Activated naive CD4-positive, alpha-beta T cell treated with anti-CD3 and anti-CD28 coated beads, Interleukin-2, amount 10 ng/mL, durations not matched to agents 7 days and 5 days (primary cell): Measurements from ENCODE around the gene ETFBKMT.
"Not testable (repeated sequence)": the region's sequence is repeated elsewhere in the genome, so short reads cannot be mapped to it uniquely, and the experiment has no call there.

Experiments used
- CTCF ChIA-PET: fragments of 350-600 bp; sonication (Branson Sonifier 250); formaldehyde crosslinking; loops from one replicate; lab custom pipeline; 2021; ENCODE audit warnings: antibody characterized with exemption; lab: Charles Lee
- DNase-seq: peaks from one replicate; pipeline ENCODE4 v3.0.0-alpha.2; 2020
- H3K27ac Mint-ChIP-seq: one replicate; pipeline ENCODE4 v1.8.0; 2021; ENCODE audit warnings: mild to moderate bottlenecking, moderate library complexity, mixed read lengths
- H3K27me3 Mint-ChIP-seq: one replicate; pipeline ENCODE4 v1.8.0; 2021; ENCODE audit warnings: mild to moderate bottlenecking, mixed read lengths
- H3K36me3 Mint-ChIP-seq: one replicate; pipeline ENCODE4 v1.8.0; 2021; ENCODE audit warnings: mixed read lengths
- H3K4me1 Mint-ChIP-seq: one replicate; pipeline ENCODE4 v1.8.0; 2021; ENCODE audit warnings: mixed read lengths
- H3K4me3 Mint-ChIP-seq: one replicate; pipeline ENCODE4 v1.8.0; 2021; ENCODE audit warnings: mild to moderate bottlenecking, moderate library complexity, mixed read lengths
- H3K9me3 Mint-ChIP-seq: one replicate; pipeline ENCODE4 v1.8.0; 2021; ENCODE audit warnings: mixed read lengths

ETFBKMT gene

DNA sequence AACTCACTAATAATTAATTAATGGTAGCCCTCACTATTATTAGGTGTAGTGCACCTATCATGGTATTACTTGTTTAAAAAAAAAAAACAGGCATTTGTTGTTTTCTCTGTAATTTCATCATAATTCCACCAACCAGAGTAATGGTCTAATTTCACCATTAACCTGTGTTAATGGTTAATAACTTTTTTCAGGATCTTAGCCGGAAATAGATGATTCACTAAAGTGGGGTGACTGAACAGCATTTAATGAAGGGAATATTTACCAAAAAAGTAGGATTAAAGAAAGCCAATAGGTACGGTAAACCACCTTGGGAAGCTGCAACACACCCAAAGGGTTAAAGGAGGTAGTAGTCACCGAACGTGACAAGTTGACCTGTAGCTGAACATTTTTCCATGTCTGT lies 13.0 kb downstream of the ETFBKMT start:
- Mint-ChIP-seq H3K4me1 (no peaks in the 10 kb centered on the region), H3K4me3 (no peak overlapping the region), H3K36me3 (peaks cover 9% of the 10 kb centered on the region), H3K27me3 (no peaks in the 10 kb centered on the region), H3K9me3 (peaks cover 9% of the 10 kb centered on the region), H3K27ac (no peak overlapping the region)
- DNase-seq = no peak
- CTCF ChIA-PET = no interaction called here

DNA sequence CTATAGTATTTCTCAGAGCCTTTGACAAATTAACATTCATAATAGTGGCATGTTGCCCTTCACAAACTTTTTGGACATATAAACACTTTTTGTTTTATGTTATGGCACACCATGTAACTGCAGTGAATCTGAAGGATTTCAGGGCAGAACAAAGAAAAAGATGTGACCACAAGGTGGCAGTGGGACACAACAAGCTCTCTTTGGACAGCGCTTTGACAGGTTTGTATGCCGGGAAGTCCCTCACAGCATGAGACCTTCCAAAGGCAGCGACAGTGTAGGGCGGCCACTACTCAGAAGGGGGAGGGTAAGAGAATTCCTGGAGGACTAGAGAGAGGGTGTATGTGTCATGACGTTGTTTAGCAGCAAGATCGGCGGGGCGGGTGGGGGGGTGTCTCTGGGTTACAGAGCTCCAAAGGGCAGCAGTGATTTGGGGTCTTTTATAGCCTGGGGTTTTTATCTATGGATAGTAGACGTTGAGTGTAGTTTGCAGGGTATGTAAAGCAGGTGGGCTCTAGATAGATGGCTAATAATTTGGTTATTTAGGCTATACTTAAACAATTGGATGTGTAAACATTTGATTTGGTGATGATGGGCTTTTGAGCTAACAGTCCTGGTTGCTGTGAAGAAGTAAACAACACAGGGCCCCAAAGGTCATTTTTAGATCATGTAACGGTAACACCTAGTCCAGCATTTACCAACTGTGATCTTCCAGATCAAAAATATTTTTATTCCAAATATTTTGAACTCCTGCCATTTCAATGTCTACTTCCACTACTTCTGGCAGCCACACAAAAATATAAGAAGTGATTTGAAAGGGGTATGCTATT lies 22.9 kb downstream of the ETFBKMT start:
- H3K36me3 Mint-ChIP-seq = peaks cover 39% of the 10 kb centered on the region
- H3K27ac Mint-ChIP-seq = peak overlapping the region; percentile 78
- peaks cover 10% of the 10 kb centered on the region for H3K4me1 Mint-ChIP-seq
- H3K9me3 Mint-ChIP-seq = peaks cover 22% of the 10 kb centered on the region
- CTCF ChIA-PET = interaction anchor here (0.8 to 2.2 kb wide), 12 partner anchors 26 to 630 kb away, joined by 3 to 8 read pairs (median 4); no protein-coding TSS in a partner anchor
- H3K27me3 Mint-ChIP-seq = no peaks in the 10 kb centered on the region
- peak; percentile 73 for DNase-seq
- no peak overlapping the region for H3K4me3 Mint-ChIP-seq

DNA sequence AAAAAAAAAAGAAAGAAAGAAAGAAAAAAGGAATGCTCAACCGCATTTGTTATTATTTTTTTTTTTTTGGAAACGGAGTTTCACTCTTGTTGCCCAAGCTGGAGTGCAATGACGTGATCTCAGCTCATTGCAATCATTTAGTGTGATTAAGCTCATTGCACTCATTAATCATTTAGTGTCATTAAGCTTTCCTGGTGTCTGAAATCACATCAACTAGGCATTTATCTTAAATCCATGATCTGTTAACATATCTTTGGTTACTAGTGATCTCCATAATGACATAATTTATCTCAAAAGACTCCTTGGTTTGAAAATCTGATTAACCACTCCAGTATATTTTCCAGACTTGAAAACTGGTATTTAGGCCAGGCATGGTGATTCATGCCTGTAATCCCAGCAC lies 26.3 kb downstream of the ETFBKMT start:
- Mint-ChIP-seq H3K36me3 (peaks cover 57% of the 10 kb centered on the region), H3K4me3 (no peak overlapping the region), H3K9me3 (peaks cover 25% of the 10 kb centered on the region), H3K27ac (no peak overlapping the region), H3K4me1 (peaks cover 10% of the 10 kb centered on the region), H3K27me3 (no peaks in the 10 kb centered on the region)
- CTCF ChIA-PET = no interaction called here
- no peak for DNase-seq

DNA sequence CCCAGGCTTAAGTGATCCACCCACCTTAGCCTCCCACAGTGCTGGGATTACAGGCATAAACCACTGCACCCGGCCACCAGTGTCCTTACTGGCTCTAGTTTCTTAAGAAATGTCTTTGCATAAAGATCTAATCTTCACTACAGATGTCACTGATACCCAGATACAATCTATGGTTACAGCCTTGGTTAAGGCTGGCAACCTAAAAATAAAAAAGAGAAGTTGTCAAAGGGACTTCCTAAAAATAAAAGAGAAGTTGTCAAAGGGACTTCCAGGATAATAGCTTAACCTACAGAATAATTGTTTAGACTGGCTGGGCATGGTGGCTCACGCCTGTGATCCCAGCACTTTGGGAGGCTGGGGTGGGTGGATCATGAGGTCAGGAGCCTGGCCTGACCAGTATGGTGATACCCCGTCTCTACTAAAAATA lies 27.6 kb downstream of the ETFBKMT start:
- Mint-ChIP-seq H3K4me3 (no peak overlapping the region), H3K27me3 (no peaks in the 10 kb centered on the region), H3K4me1 (peaks cover 8% of the 10 kb centered on the region), H3K9me3 (peaks cover 24% of the 10 kb centered on the region), H3K27ac (peak overlapping the region; percentile 74), H3K36me3 (peaks cover 57% of the 10 kb centered on the region)
- no peak for DNase-seq
- CTCF ChIA-PET = no interaction called here

DNA sequence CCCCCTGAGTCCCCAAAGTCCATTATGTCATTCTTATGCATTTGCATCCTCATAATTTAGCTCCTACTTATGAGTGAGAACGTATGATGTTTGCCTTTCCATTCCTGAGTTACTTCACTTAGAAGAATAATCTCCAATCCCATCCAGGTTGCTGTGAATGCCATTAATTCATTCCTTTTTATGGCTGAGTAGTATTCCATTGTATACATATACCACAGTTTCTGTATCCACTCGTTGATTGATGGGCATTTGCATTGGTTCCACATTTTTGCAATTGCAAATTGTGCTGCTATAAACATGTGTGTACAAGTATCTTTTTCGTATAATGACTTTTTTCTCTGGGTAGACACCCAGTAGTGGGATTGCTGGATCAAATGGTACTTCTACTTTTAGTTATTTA lies 30.4 kb downstream of the ETFBKMT start:
- H3K27me3 Mint-ChIP-seq, H3K27ac Mint-ChIP-seq, H3K4me3 Mint-ChIP-seq, DNase-seq, CTCF ChIA-PET, H3K4me1 Mint-ChIP-seq: not testable (repeated sequence)
- Mint-ChIP-seq H3K36me3 (peaks cover 35% of the 10 kb centered on the region), H3K9me3 (peaks cover 14% of the 10 kb centered on the region)

DNA sequence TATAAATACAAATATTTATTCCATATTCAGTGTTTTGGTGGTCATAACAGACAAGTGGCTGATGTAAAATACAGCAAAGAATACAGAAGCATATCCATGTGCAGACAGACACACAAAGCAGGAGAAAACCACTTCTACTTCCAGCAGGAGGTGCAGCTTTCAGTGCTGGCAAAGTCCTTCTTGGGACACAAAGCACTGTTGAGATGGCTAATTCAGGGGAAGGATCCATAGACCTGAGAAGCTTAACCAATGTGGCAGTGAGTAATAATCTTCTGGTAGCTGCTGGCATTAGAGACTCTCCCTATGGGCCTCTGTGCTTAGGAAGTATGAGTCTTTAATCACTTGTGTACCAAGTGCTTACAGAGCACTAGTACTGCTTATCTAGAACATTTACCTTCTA lies 42.6 kb downstream of the ETFBKMT start:
- CTCF ChIA-PET = interaction anchor here (0.6 kb wide), 1 partner anchor 952 kb away, joined by 4 read pairs; no protein-coding TSS in a partner anchor
- Mint-ChIP-seq H3K27ac (no peak overlapping the region), H3K27me3 (no peaks in the 10 kb centered on the region), H3K36me3 (peaks cover 16% of the 10 kb centered on the region), H3K4me1 (peaks cover 6% of the 10 kb centered on the region), H3K9me3 (no peaks in the 10 kb centered on the region), H3K4me3 (no peak overlapping the region)
- DNase-seq = no peak

DNA sequence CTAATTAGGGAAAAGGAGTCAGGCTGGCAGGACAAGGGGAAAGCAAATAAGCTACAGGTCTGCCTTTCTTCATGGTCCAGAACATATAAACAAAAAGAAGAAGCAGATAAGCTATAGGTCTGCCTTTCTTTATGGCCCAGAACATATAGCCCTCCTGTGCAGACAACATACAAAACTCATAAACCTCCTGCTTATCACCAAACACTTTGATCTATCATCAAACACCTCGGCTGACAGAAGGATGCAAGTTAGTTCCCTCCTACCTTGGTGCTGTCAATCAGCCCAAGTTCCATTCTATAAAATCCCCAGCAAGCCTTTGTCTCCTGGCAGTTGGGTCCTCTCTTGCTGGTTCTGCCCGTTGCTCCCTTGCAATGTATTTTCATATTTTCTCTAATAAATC lies 46.1 kb downstream of the ETFBKMT start:
- Mint-ChIP-seq H3K27me3 (no peaks in the 10 kb centered on the region), H3K4me3 (no peak overlapping the region), H3K27ac (no peak overlapping the region), H3K4me1 (peaks cover 6% of the 10 kb centered on the region), H3K9me3 (peaks cover 25% of the 10 kb centered on the region), H3K36me3 (peaks cover 27% of the 10 kb centered on the region)
- DNase-seq = no peak
- CTCF ChIA-PET = interaction anchor here (0.6 kb wide), 1 partner anchor 24 kb away, joined by 3 read pairs; no protein-coding TSS in a partner anchor

DNA sequence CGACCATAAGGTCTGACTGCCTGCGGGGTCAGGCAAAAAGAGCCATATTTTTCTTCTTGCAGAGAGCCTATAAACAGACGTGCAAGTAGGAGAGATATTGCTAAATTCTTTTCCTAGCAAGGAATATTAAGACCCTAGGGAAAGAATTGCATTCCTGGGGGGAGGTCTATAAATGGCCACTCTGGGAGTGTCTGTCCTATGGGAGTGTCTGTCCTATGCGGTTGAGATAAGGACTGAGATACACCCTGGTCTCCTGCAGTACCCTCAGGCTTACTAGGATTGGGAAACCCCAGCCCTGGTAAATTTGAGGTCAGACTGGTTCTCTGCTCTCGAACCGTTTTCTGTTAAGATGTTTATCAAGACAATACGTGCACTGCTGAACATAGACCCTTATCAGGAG lies 48.6 kb downstream of the ETFBKMT start:
- CTCF ChIA-PET, H3K4me1 Mint-ChIP-seq, H3K27me3 Mint-ChIP-seq, DNase-seq, H3K27ac Mint-ChIP-seq, H3K4me3 Mint-ChIP-seq: not testable (repeated sequence)
- peaks cover 29% of the 10 kb centered on the region for H3K9me3 Mint-ChIP-seq
- H3K36me3 Mint-ChIP-seq = peaks cover 26% of the 10 kb centered on the region

DNA sequence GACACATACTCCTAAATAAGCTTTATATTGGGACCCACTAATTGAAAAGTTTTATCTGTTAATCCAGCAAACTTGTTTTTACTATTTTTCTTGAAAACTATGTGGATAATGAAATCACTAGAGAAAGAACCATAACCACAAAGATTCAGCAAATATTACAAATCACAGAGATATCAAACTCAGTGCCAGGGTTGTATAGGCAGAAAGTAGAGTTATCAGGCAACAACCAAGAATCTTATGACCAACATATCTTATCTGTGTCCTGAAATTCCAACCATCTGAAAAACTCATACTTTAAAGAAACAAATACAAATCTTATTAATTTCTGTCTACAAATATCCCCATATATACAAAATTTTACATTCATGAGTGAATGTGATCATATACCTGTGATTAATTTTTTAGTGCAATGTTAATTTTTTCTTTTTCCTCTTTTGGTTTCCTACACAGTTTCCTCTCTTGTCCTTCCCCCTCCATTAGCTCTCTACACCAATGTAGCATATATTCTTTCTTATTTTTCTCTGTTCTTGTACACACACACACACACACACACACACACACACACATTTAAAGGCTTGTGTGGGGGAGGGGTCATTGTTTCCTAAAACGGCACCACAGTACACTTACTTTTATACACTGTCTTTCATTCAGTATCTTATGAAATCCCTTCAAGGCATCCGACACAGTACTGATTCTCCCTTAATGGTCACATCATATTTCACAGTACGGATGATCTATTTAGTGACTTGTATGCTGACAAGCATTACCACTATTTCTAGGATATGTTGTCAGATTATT lies 50.7 kb downstream of the ETFBKMT start:
- CTCF ChIA-PET = no interaction called here
- DNase-seq = no peak
- Mint-ChIP-seq H3K36me3 (peaks cover 26% of the 10 kb centered on the region), H3K4me3 (no peak overlapping the region), H3K4me1 (peaks cover 8% of the 10 kb centered on the region), H3K27me3 (no peaks in the 10 kb centered on the region), H3K9me3 (peaks cover 29% of the 10 kb centered on the region), H3K27ac (no peak overlapping the region)

DNA sequence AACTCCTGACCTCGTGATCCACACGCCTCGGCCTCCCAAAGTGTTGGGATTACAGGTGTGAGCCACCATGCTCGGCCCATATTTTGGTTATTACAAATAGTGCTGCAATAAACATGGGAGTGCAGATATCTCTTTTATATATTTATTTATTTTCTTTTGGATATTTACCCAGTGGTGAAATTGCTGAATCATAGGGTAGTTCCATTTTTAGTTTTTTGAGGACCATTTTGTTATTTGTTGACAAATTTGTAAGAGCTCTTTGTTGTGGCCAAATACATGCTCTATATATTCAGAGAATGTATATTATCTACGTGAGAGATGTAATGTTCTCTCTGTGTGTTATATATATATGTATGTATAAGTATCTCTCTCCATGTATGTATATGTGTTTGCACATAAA lies 53.4 kb downstream of the ETFBKMT start:
- peaks cover 25% of the 10 kb centered on the region for H3K36me3 Mint-ChIP-seq
- peaks cover 31% of the 10 kb centered on the region for H3K9me3 Mint-ChIP-seq
- no peak overlapping the region for H3K4me3 Mint-ChIP-seq
- DNase-seq = no peak
- CTCF ChIA-PET = no interaction called here
- peaks cover 5% of the 10 kb centered on the region for H3K4me1 Mint-ChIP-seq
- no peaks in the 10 kb centered on the region for H3K27me3 Mint-ChIP-seq
- H3K27ac Mint-ChIP-seq = no peak overlapping the region

DNA sequence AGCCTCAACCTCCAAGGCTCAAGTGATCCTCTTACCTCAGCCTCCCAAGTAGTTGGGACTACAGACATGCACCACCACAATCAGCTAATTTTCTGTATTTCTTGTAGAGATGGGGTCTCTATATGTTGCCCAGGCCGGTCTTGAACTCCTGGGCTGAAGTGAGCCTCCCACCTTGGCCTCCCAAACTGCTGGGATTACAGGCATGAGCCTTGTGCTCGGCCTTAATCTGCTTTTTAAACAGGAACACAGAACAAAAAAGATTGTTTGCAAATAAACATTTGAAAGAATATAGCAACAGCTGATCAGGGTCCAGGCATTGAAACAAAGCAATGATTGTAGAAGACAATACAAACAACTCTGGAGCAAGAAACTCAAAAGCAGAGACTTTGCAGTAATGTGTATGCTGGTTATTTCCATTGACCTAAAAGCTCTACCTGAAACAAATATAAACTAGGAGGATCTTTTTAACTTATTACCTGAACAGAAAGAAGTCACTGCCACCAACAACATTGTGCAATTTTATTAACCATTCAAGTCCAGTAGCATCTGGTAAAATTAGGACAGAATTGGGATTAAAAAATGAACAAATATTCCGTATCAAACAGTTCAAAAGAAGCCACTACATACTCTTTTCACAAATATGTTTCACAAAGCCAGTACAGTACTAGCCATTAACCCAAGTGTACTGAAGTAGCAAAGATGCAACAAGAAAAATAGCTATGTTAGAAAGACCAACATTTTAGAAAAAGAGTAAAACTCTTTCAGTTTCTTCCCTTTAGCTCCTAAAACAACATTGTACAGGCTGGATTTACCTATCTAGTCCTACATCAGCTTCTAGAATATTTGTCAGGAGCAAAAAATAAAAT lies 55.2 kb downstream of the ETFBKMT start:
- H3K27ac Mint-ChIP-seq = no peak overlapping the region
- CTCF ChIA-PET = no interaction called here
- peaks cover 31% of the 10 kb centered on the region for H3K9me3 Mint-ChIP-seq
- peaks cover 31% of the 10 kb centered on the region for H3K36me3 Mint-ChIP-seq
- H3K27me3 Mint-ChIP-seq = no peaks in the 10 kb centered on the region
- H3K4me1 Mint-ChIP-seq = peaks cover 7% of the 10 kb centered on the region
- H3K4me3 Mint-ChIP-seq = no peak overlapping the region
- no peak for DNase-seq

DNA sequence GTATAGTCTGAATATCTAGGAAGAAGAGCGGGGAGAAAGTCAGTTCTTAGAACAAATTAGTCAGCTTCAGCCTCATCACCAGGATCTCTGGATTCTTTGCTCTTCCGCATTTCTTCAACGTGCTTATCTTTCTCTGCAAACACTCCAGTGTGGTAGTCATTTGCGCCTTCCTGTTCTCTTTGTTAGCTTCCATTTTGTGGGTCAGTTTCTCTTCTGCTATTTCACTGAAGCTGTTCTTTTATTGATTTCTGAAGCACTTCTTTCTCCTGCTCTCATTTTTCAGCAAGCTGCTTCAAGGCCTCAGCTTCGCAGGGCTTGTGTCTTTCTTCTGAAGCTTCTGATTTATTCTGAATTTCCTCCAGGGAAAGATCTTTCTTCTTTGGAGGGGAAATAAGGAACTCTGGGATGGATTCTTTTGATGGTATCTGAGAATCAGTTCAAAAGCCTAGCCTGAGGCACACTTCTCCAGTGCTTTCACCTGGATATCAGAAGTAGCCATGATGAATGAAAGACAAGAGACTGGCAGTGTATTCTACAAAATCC lies 55.9 kb downstream of the ETFBKMT start:
- DNase-seq = no peak
- Mint-ChIP-seq H3K27ac (no peak overlapping the region), H3K4me3 (no peak overlapping the region), H3K27me3 (no peaks in the 10 kb centered on the region), H3K36me3 (peaks cover 27% of the 10 kb centered on the region), H3K9me3 (peaks cover 27% of the 10 kb centered on the region), H3K4me1 (peaks cover 7% of the 10 kb centered on the region)
- CTCF ChIA-PET = no interaction called here

DNA sequence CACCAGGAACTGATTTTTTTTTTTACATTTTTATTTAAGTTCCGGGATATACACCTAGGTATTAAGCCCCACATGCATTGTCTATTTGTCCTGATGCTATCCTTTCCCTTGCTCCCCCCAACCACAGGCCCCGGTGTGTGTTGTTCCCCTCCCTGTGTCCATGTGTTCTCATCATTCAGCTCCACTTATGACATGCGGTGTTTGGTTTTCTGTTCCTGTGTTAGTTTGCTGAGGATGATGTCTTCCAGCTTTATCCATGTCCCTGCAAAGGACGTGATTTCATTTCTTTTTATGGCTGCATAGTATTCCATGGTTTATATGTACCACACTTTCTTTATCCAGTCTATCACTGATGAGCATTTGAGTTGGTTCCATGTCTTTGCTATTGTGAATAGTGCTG lies 57.5 kb downstream of the ETFBKMT start:
- CTCF ChIA-PET = interaction anchor here (0.7 kb wide), 1 partner anchor 57 kb away, joined by 3 read pairs; no protein-coding TSS in a partner anchor
- not testable (repeated sequence) for H3K27me3 Mint-ChIP-seq, H3K4me1 Mint-ChIP-seq, DNase-seq, H3K27ac Mint-ChIP-seq, H3K4me3 Mint-ChIP-seq
- Mint-ChIP-seq H3K36me3 (peaks cover 38% of the 10 kb centered on the region), H3K9me3 (peaks cover 33% of the 10 kb centered on the region)
